ENCODE results near the gene MRPL20. TPM values are rescaled to one million over a fixed set of nuclear protein-coding genes. Genes with fewer than 3 reads are reported as not detected.

MRPL20 gene
- total and polyA plus RNA-seq, 2 donors (not counting 3 experiments of a cell fraction or from before 2014, with no cell fraction given) = 134 to 152 TPM

- H3K9me3 ChIP-seq (replicated peaks; ENCODE audit: control insufficient read depth, insufficient read depth, low read length) = no peaks in the 10 kb centered on the region
- no peak overlapping the region for H3K9ac ChIP-seq (replicated peaks; ENCODE audit: extremely low read depth, insufficient read depth, low read length)
- no peaks in the 10 kb centered on the region for H4K20me1 ChIP-seq (replicated peaks; ENCODE audit: control insufficient read depth, extremely low read depth, insufficient read depth, low read length)
- intact Hi-C loops (cut with micrococcal nuclease) = no loop called here
- TF ChIP-seq POLR2A (IDR thresholded peaks at IDR 0.05; ENCODE audit: low read depth, low read length) (no peak), FOS (IDR thresholded peaks at IDR 0.05; ENCODE audit: borderline replicate concordance, insufficient read depth, low read length) (no peak), MYC (IDR thresholded peaks at IDR 0.05; ENCODE audit: low read depth, low read length) (no peak), CTCF (IDR thresholded peaks at IDR 0.05; ENCODE audit: extremely low read depth in 1 of 2, insufficient read depth in 1 of 2, low read depth in 1 of 2, low read length in 2 of 2) (no peak), EZH2 (IDR thresholded peaks at IDR 0.05; ENCODE audit: borderline replicate concordance, low read depth, low read length, severe bottlenecking) (no peak), JUN (IDR thresholded peaks at IDR 0.05; ENCODE audit: borderline replicate concordance, insufficient read depth, insufficient read length, low read depth) (no peak), MAX (IDR thresholded peaks at IDR 0.05; ENCODE audit: insufficient read depth, insufficient read length) (no peak), GATA2 (IDR thresholded peaks at IDR 0.05; ENCODE audit: insufficient read depth, insufficient read length, low read depth, low read length) (no peak), POLR2AphosphoS5 (IDR thresholded peaks at IDR 0.05; ENCODE audit: insufficient read depth, low read depth, low read length) (no peak)
- no peaks in the 10 kb centered on the region for H3K9me1 ChIP-seq (replicated peaks; ENCODE audit: control insufficient read depth, extremely low read depth, insufficient read depth, low read length)
- POLR2A ChIA-PET = no interaction called here
- CTCF ChIA-PET = interaction anchor here (1.2 kb wide), 1 partner anchor 16 kb away, joined by 9 read pairs; no protein-coding TSS in a partner anchor
- BruUV-seq (replicated peaks) = no TSS peak
- FAIRE-seq (no peak), DNase-seq (ENCODE audit: low read depth, low spot score) (no peak)
- H3K27me3 ChIP-seq (ENCODE audit: control insufficient read depth in 2 of 2, insufficient read depth in 2 of 2, low read length in 2 of 2) = peaks cover 11 to 23% of the 10 kb centered on the region in 2 experiments
- H2AFZ ChIP-seq (ENCODE audit: low read depth, low read length) = no peak overlapping the region
- no peaks in the 10 kb centered on the region for H3K79me2 ChIP-seq (ENCODE audit: control insufficient read depth, insufficient read depth, low read length)
- H3K4me2 ChIP-seq (ENCODE audit: insufficient read depth, low read length) = no peak overlapping the region
- H3K36me3 ChIP-seq (ENCODE audit: control insufficient read depth in 2 of 2, extremely low read depth in 1 of 2, insufficient read depth in 2 of 2, low read length in 2 of 2) = no peaks in the 10 kb centered on the region
- dilution Hi-C loops (cut with MboI; ENCODE audit: extremely low pct_ligation_motif_present, low sequenced_read_pairs) = no loop called here
- H3K4me3 ChIP-seq (replicated peaks in 1 of 3; ENCODE audit: insufficient read depth in 1 of 3, low read depth in 1 of 3, low read length in 3 of 3) = no peak overlapping the region
- no peaks in the 10 kb centered on the region for H3K4me1 ChIP-seq (ENCODE audit: control insufficient read depth, extremely low read depth, insufficient read depth, low read length)
- no peak overlapping the region for H3K27ac ChIP-seq (ENCODE audit: insufficient read depth, low read depth, low read length)
These were observed 50.8 kb downstream of the MRPL20 start for GRCh38 chr1:1356166-1356795.
